MG63 (cell line): ENCODE measurements around the gene NELFE. TPM values are rescaled to one million over a fixed set of nuclear protein-coding genes. Genes with fewer than 3 reads are reported as not detected.
"Not testable (repeated sequence)": the region's sequence is repeated elsewhere in the genome, so short reads cannot be mapped to it uniquely, and the experiment has no call there.

Source experiments
- DNase-seq: peaks from one replicate; pipeline ENCODE4 v3.0.0-alpha.2; 2020
- H3K27me3 ChIP-seq: fragments of 250-450 bp; sonication (Bioruptor Pico); 2 replicates; pipeline ENCODE4 v1.5.1; 2020; ENCODE audit warnings: mild to moderate bottlenecking, moderate library complexity
- H3K36me3 ChIP-seq: fragments of 250-450 bp; sonication (Bioruptor Pico); 2 replicates; pipeline ENCODE4 v1.5.1; 2020; ENCODE audit warnings: mild to moderate bottlenecking, moderate library complexity
- H3K4me3 ChIP-seq: fragments of 250-450 bp; sonication (Bioruptor Pico); 2 replicates; pipeline ENCODE4 v1.5.1; 2020; ENCODE audit warnings: mild to moderate bottlenecking, moderate library complexity
- H3K9me3 ChIP-seq: fragments of 250-450 bp; sonication (Bioruptor Pico); 2 replicates; pipeline ENCODE4 v1.5.1; 2020; ENCODE audit warnings: mild to moderate bottlenecking, moderate library complexity
- total RNA-seq: library from RNA; depleted of rRNA; stranded (reverse); fragments of >200 nt; shearing (Covaris generic); gene quantifications from 2 replicates; pipeline ENCODE4 v1.2.3, GENCODE V29; 2014; ENCODE audit warnings: low replicate concordance

The NELFE gene
- total RNA-seq, 1 experiment from 2014 or later: 131 TPM

GRCh38 chr6:31979238-31979898 is 20.6 kb upstream of the NELFE start:
- Histone ChIP-seq H3K9me3 (no peaks in the 10 kb centered on the region), H3K36me3 (no peaks in the 10 kb centered on the region)
- DNase-seq: no peak

GRCh38 chr6:31978831-31979230 is 20.1 kb upstream of the NELFE start:
- Histone ChIP-seq H3K9me3 (no peaks in the 10 kb centered on the region), H3K4me3 (no peak overlapping the region), H3K36me3 (no peaks in the 10 kb centered on the region), H3K27me3 (no peaks in the 10 kb centered on the region)
- DNase-seq: no peak

More at GRCh38 chr6:31979238-31979898, 20.6 kb upstream of the NELFE start:
- H3K4me3 ChIP-seq: no peak overlapping the region
- no peaks in the 10 kb centered on the region for H3K27me3 ChIP-seq

GRCh38 chr6:31977816-31978431 is 19.2 kb upstream of the NELFE start:
- Histone ChIP-seq H3K36me3 (no peaks in the 10 kb centered on the region), H3K9me3 (no peaks in the 10 kb centered on the region), H3K4me3 (no peak overlapping the region), H3K27me3 (no peaks in the 10 kb centered on the region)
- no peak for DNase-seq

GRCh38 chr6:31976065-31976464 is 17.3 kb upstream of the NELFE start:
- not testable (repeated sequence) for H3K36me3 ChIP-seq, H3K4me3 ChIP-seq, DNase-seq, H3K9me3 ChIP-seq, H3K27me3 ChIP-seq

- no peak for DNase-seq
- Histone ChIP-seq H3K27me3 (no peaks in the 10 kb centered on the region), H3K36me3 (peaks cover 11% of the 10 kb centered on the region), H3K9me3 (no peaks in the 10 kb centered on the region), H3K4me3 (peak overlapping the region; percentile 78)
These were observed 14.1 kb upstream of the NELFE start for GRCh38 chr6:31972709-31973350.

GRCh38 chr6:31971993-31972708 is 13.4 kb upstream of the NELFE start, which contains the start of gene DXO:
TSS of gene DXO (minus strand) at chr6:31972138. CDS start at chr6:31971675, 463 bp downstream.
- no peaks in the 10 kb centered on the region for H3K27me3 ChIP-seq
- peak within 1 kb of the TSS; percentile 78 for H3K4me3 ChIP-seq
- H3K9me3 ChIP-seq: no peaks in the 10 kb centered on the region
- DNase-seq: peak; percentile 94
- peaks cover 11% of the 10 kb centered on the region for H3K36me3 ChIP-seq

GRCh38 chr6:31971279-31971992 is 12.7 kb upstream of the NELFE start:
- H3K4me3 ChIP-seq: peak overlapping the region; percentile 78
- DNase-seq: peak; percentile 21
- peaks cover 11% of the 10 kb centered on the region for H3K36me3 ChIP-seq
- no peaks in the 10 kb centered on the region for H3K9me3 ChIP-seq
- no peaks in the 10 kb centered on the region for H3K27me3 ChIP-seq

GRCh38 chr6:31970604-31971271 is 12.0 kb upstream of the NELFE start:
- peaks cover 11% of the 10 kb centered on the region for H3K36me3 ChIP-seq
- peak; percentile 27 for DNase-seq

GRCh38 chr6:31969712-31970603 is 11.2 kb upstream of the NELFE start:
- no peak for DNase-seq
- peaks cover 11% of the 10 kb centered on the region for H3K36me3 ChIP-seq

More at GRCh38 chr6:31970604-31971271, 12.0 kb upstream of the NELFE start:
- no peaks in the 10 kb centered on the region for H3K27me3 ChIP-seq
- H3K9me3 ChIP-seq: no peaks in the 10 kb centered on the region
- peak overlapping the region; percentile 78 for H3K4me3 ChIP-seq

GRCh38 chr6:31968791-31969711 is 10.3 kb upstream of the NELFE start:
- no peaks in the 10 kb centered on the region for H3K27me3 ChIP-seq
- no peaks in the 10 kb centered on the region for H3K9me3 ChIP-seq
- H3K36me3 ChIP-seq: peaks cover 13% of the 10 kb centered on the region
- DNase-seq: no peak
- H3K4me3 ChIP-seq: no peak overlapping the region

More at GRCh38 chr6:31969712-31970603, 11.2 kb upstream of the NELFE start:
- no peaks in the 10 kb centered on the region for H3K9me3 ChIP-seq
- H3K27me3 ChIP-seq: no peaks in the 10 kb centered on the region
- H3K4me3 ChIP-seq: peak overlapping the region; percentile 78; the same call in 1 of the 2 replicates

GRCh38 chr6:31968326-31968725 is 9.6 kb upstream of the NELFE start:
- DNase-seq: no peak
- no peaks in the 10 kb centered on the region for H3K9me3 ChIP-seq

GRCh38 chr6:31967926-31968320 is 9.2 kb upstream of the NELFE start:
- DNase-seq: no peak
- no peak overlapping the region for H3K4me3 ChIP-seq
- H3K9me3 ChIP-seq: no peaks in the 10 kb centered on the region
- H3K36me3 ChIP-seq: peaks cover 13% of the 10 kb centered on the region
- H3K27me3 ChIP-seq: no peaks in the 10 kb centered on the region

More at GRCh38 chr6:31968326-31968725, 9.6 kb upstream of the NELFE start:
- no peaks in the 10 kb centered on the region for H3K27me3 ChIP-seq
- H3K4me3 ChIP-seq: no peak overlapping the region
- H3K36me3 ChIP-seq: peaks cover 13% of the 10 kb centered on the region

GRCh38 chr6:31966997-31967925 is 8.5 kb upstream of the NELFE start:
- Histone ChIP-seq H3K27me3 (no peaks in the 10 kb centered on the region), H3K9me3 (no peaks in the 10 kb centered on the region), H3K4me3 (no peak overlapping the region), H3K36me3 (peaks cover 13% of the 10 kb centered on the region)
- no peak for DNase-seq
